HG02938 (cell line): ENCODE measurements around the gene SOX12.

Experiments used
- ATAC-seq: cut with Tn5 transposase; IDR thresholded peaks from one replicate; pipeline ENCODE4 v1.9.1; 2021; ENCODE audit warnings: mild to moderate bottlenecking, moderate library complexity; ENCODE audit not compliant: unreplicated experiment

Gene SOX12

GRCh38 chr20:325045-325888, at the start of gene SOX12:
SOX12 (plus strand) TSS chr20:325552; CDS start chr20:325925, 373 bp downstream.
- ATAC-seq: peak; percentile 59

GRCh38 chr20:275791-276190, 49.6 kb upstream of the SOX12 start:
- no peak for ATAC-seq

- ATAC-seq: no peak
Measured at GRCh38 chr20:276620-277495, 48.5 kb upstream of the SOX12 start.

- no peak for ATAC-seq
Measured at GRCh38 chr20:277496-277781, 47.9 kb upstream of the SOX12 start.

- ATAC-seq: no peak
Measured at GRCh38 chr20:278181-278580, 47.2 kb upstream of the SOX12 start.

GRCh38 chr20:278607-279571, 46.5 kb upstream of the SOX12 start:
- ATAC-seq: no peak

- no peak for ATAC-seq
Measured at GRCh38 chr20:284172-284571, 41.2 kb upstream of the SOX12 start.

GRCh38 chr20:286508-286907, 38.8 kb upstream of the SOX12 start:
- no peak for ATAC-seq

GRCh38 chr20:288956-289692, 36.2 kb upstream of the SOX12 start:
- no peak for ATAC-seq

GRCh38 chr20:289693-290083, 35.7 kb upstream of the SOX12 start:
- ATAC-seq: no peak

- ATAC-seq: peak; percentile 71
Measured at GRCh38 chr20:290084-290831, 35.1 kb upstream of the SOX12 start, which contains the start of gene C20orf96. C20orf96 (minus strand) TSS chr20:290750; CDS start chr20:290610, 140 bp downstream.

- ATAC-seq: no peak
Measured at GRCh38 chr20:294602-295001, 30.8 kb upstream of the SOX12 start.

GRCh38 chr20:295804-296203, 29.5 kb upstream of the SOX12 start:
- ATAC-seq: no peak

- peak; percentile 74 for ATAC-seq
Measured at GRCh38 chr20:297098-297924, 28.0 kb upstream of the SOX12 start, which contains the start of gene ZCCHC3. ZCCHC3 (plus strand) TSS chr20:297570; CDS start chr20:297587, 17 bp downstream.

- peak; percentile 20 for ATAC-seq
Measured at GRCh38 chr20:297925-298775, 27.2 kb upstream of the SOX12 start.

GRCh38 chr20:298776-299391, 26.5 kb upstream of the SOX12 start:
- no peak for ATAC-seq

GRCh38 chr20:300345-300990, 24.9 kb upstream of the SOX12 start:
- ATAC-seq: no peak
